ENCODE measurements around the gene EIF4B.

DNA sequence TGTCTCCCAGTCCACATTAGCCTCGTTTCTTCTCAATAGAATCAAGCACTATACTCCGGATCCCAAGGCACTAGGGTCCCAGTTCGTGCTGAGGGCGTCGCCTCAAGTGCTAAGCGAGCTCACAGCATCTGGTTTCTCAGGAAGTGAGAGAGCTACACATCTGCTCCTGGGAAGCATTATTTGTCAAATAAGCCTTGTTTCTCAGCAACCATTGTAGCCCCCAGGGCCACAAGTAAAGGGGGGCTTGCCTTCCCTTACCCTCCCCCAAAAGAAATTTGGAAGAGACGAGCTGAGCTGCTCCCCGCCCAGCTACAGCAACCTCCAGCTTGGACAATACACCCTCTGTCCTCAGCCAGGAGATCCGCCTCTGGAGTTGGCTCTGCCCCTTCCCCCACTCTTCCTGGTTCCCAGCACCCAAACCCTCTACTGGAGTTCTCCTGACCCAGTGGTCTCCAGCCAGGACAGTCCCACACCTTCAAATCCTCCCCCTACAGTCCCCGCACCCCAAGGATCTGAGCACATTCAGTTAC is 37.9 kb downstream of the EIF4B start:
- TF ChIP-seq, protein P1, sequence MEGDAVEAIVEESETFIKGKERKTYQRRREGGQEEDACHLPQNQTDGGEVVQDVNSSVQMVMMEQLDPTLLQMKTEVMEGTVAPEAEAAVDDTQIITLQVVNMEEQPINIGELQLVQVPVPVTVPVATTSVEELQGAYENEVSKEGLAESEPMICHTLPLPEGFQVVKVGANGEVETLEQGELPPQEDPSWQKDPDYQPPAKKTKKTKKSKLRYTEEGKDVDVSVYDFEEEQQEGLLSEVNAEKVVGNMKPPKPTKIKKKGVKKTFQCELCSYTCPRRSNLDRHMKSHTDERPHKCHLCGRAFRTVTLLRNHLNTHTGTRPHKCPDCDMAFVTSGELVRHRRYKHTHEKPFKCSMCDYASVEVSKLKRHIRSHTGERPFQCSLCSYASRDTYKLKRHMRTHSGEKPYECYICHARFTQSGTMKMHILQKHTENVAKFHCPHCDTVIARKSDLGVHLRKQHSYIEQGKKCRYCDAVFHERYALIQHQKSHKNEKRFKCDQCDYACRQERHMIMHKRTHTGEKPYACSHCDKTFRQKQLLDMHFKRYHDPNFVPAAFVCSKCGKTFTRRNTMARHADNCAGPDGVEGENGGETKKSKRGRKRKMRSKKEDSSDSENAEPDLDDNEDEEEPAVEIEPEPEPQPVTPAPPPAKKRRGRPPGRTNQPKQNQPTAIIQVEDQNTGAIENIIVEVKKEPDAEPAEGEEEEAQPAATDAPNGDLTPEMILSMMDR (conservative IDR thresholded peaks at IDR 0.05 in 1 of 2, IDR thresholded peaks at IDR 0.05 in 1 of 2; ENCODE audit: extremely low read depth in 1 of 2, insufficient read depth in 1 of 2, low read depth in 1 of 2, low read length in 2 of 2): no peak
- TF ChIP-seq EZH2 (IDR thresholded peaks at IDR 0.05; ENCODE audit: borderline replicate concordance, low read length): no peak

Data from mammary epithelial cell (primary cell).